GM12878 (cell line): ENCODE data around the gene DCC. TPM values are rescaled to one million over a fixed set of nuclear protein-coding genes. Genes with fewer than 3 reads are reported as not detected.

Experiments used
- ATF2 ChIP-seq: IDR thresholded peaks from 2 replicates; pipeline ENCODE4 v1.6.1; 2012; ENCODE audit warnings: low read length, inconsistent platforms
- BCLAF1 ChIP-seq: fragments of 450-650 bp; IDR thresholded peaks from 2 replicates; pipeline ENCODE4 v1.6.1; 2017; ENCODE audit warnings: antibody characterized with exemption, mild to moderate bottlenecking, moderate library complexity
- FOS ChIP-seq: IDR thresholded peaks from 3 replicates; pipeline ENCODE4 v1.6.1; 2011; ENCODE audit warnings: borderline replicate concordance; ENCODE audit not compliant: insufficient read length; ENCODE audit errors: extremely low read depth
- HDAC2 ChIP-seq: fragments of 200-600 bp; sonication (generic); IDR thresholded peaks from 2 replicates; pipeline ENCODE4 v1.6.1; 2017
- POLR2A ChIP-seq: IDR thresholded peaks from 2 replicates; pipeline ENCODE4 v1.6.1; 2011; ENCODE audit warnings: low read depth, mild to moderate bottlenecking, low read length
- TARDBP ChIP-seq: IDR thresholded peaks from 2 replicates; pipeline ENCODE4 v1.6.1; 2016; ENCODE audit warnings: borderline replicate concordance
- ZNF687 ChIP-seq: fragments of 450-650 bp; IDR thresholded peaks from 2 replicates; pipeline ENCODE4 v1.6.1; 2017; ENCODE audit warnings: mild to moderate bottlenecking, moderate library complexity
- polyA plus RNA-seq, 11 experiments: library from polyadenylated mRNA; depleted of rRNA in 4 of 11; unstranded in 6 of 11; stranded (reverse) in 5 of 11; fragments of >200 nt; fragmentation: Nextera tagmentation in 4 of 11; fragmentation: Illumina TruSeq in 1 of 11; extraction: Ambion mirVana in 4 of 11; extraction: Trizol in 1 of 11; gene quantifications; 1 replicate in 1 of 11; 2 replicates in 10 of 11; pipeline versions ENCODE4 v1.2.1 to v1.2.3, GENCODE V29; 2011 to 2016; ENCODE audit warnings: inconsistent platforms in 2 of 11, missing spikeins in 2 of 11, low read depth in 1 of 11
- total RNA-seq, 4 experiments: library from RNA; depleted of rRNA in 3 of 4; stranded (reverse); fragments of >200 nt in 3 of 4; fragmentation: Illumina TruSeq in 1 of 4; extraction: Trizol in 1 of 4; gene quantifications; 2 replicates each; pipeline versions ENCODE4 v1.2.1 to v1.2.3, GENCODE V29; 2013 to 2021

The DCC gene
- total and polyA plus RNA-seq, 10 of the 15 experiments (the other 5 are each of a cell fraction or from before 2014, with no cell fraction given): 0.01 TPM; not detected in 9

GRCh38 chr18:53458944-53459580 lies 1119.1 kb downstream of the DCC start (continued):
- TF ChIP-seq ATF2 (no peak), TARDBP (no peak), BCLAF1 (no peak), FOS (no peak), POLR2A (no peak), HDAC2 (no peak), ZNF687 (no peak)
